A673 (cell line): Measurements from ENCODE around the gene ATP8A1.

Experiments
- EZH2 ChIP-seq: fragments of 200-600 bp; sonication (generic); IDR thresholded peaks from 2 replicates; pipeline ENCODE4 v1.6.1; 2017; ENCODE audit warnings: borderline replicate concordance, low read depth, mild to moderate bottlenecking, mixed read lengths, antibody characterized with exemption, low read length; ENCODE audit not compliant: poor library complexity, severe bottlenecking
- TF ChIP-seq, protein P1 (sequence below): fragments of 300-800, 200-600 bp; sonication (generic); conservative IDR thresholded peaks from 2 replicates; pipeline ENCODE4 v1.5.1; 2017; ENCODE audit warnings: low read depth, mild to moderate bottlenecking, antibody characterized with exemption, low read length, moderate library complexity, mixed read lengths

DNA sequence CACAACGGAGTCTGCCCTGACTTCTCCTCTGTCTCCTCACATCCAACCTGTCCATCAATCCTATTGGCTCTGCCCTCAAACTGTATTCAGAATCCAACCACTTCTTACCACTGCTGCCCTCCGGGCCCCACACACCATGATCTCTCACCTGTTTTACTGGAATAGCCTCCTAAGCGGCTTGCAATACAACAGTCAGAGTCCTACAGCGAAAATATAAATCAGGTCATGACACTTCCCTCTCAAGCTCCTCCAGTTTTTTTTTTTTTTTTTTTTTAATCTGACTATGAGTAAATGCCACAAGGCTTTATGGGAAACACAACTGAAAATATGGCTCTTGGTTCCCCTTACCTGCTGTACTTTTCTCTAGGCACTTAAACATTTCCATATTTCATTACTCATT, 216.8 kb downstream of the ATP8A1 start:
- TF ChIP-seq, protein P1, sequence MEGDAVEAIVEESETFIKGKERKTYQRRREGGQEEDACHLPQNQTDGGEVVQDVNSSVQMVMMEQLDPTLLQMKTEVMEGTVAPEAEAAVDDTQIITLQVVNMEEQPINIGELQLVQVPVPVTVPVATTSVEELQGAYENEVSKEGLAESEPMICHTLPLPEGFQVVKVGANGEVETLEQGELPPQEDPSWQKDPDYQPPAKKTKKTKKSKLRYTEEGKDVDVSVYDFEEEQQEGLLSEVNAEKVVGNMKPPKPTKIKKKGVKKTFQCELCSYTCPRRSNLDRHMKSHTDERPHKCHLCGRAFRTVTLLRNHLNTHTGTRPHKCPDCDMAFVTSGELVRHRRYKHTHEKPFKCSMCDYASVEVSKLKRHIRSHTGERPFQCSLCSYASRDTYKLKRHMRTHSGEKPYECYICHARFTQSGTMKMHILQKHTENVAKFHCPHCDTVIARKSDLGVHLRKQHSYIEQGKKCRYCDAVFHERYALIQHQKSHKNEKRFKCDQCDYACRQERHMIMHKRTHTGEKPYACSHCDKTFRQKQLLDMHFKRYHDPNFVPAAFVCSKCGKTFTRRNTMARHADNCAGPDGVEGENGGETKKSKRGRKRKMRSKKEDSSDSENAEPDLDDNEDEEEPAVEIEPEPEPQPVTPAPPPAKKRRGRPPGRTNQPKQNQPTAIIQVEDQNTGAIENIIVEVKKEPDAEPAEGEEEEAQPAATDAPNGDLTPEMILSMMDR: no peak
- TF ChIP-seq EZH2: no peak
